K562 (cell line): ENCODE data around the gene REM1. TPM values are rescaled to one million over a fixed set of nuclear protein-coding genes. Genes with fewer than 3 reads are reported as not detected.
A peak's percentile ranks its signal among the peaks of the same experiment; 100 is the strongest.

Experiments
- ATAC-seq: fragments of 200-7000 bp; cut with Tn5 transposase; 3 replicates; pipeline ENCODE4 v1.9.1; 2020; ENCODE audit warnings: moderate library complexity
- BruUV-seq: library from RNA; stranded (reverse); fragments of 400-500 nt; replicated peaks from 2 replicates; lab custom pipeline; 2021; lab: Mats Ljungman, UMichigan
- CTCF ChIA-PET: fragments of 300-600 bp; formaldehyde crosslinking; extraction: SDS; loops from one replicate; lab custom pipeline; 2021; ENCODE audit warnings: low intra/inter-chr PET ratio; lab: Yijun Ruan, JAX
- POLR2A ChIA-PET: fragments of 300-600, 350-650 bp; sonication (Branson Sonifier 250); formaldehyde crosslinking; extraction: SDS; loops from one replicate; lab custom pipeline; 2021; ENCODE audit warnings: antibody characterized with exemption, inconsistent platforms; lab: Yijun Ruan, JAX
- DNase-seq, 4 experiments: peaks; one replicate each; pipeline versions ENCODE4 v3.0.0 to v3.0.0-alpha.2; 2011 to 2018; ENCODE audit warnings: low spot score in 3 of 4, mixed read lengths in 3 of 4; ENCODE audit errors: extremely low read depth in 1 of 4
- FAIRE-seq: peaks from 2 replicates; lab custom pipeline; 2011; peaks lifted over from hg19 to GRCh38; lab: Jason Lieb, UNC
- H2AFZ ChIP-seq: 2 replicates; pipeline ENCODE4 v1.6.0; 2011; ENCODE audit warnings: low read depth, low read length, control low read depth, inconsistent platforms
- H3K27ac ChIP-seq: fragments of 200-600 bp; 3 replicates; pipeline ENCODE4 v1.8.0; 2011; ENCODE audit warnings: low read depth, mild to moderate bottlenecking, control low read depth, inconsistent platforms, low read length, moderate library complexity, mixed read lengths; ENCODE audit errors: extremely low read depth
- H3K27me3 ChIP-seq, 2 experiments: fragments of 300-600 bp in 1 of 2; 2 replicates in 1 of 2; 3 replicates in 1 of 2; pipeline versions ENCODE4 v1.6.0 to v1.8.0; 2011; ENCODE audit warnings: inconsistent platforms in 2 of 2, low read length in 2 of 2, mild to moderate bottlenecking in 1 of 2, mixed read lengths in 1 of 2, moderate library complexity in 1 of 2; ENCODE audit not compliant: control insufficient read depth in 2 of 2, insufficient read depth in 2 of 2
- H3K36me3 ChIP-seq: fragments of 300-600 bp; 3 replicates; pipeline ENCODE4 v1.8.0; 2011; ENCODE audit warnings: mild to moderate bottlenecking, low read length, inconsistent platforms; ENCODE audit not compliant: control insufficient read depth, insufficient read depth
- H3K4me1 ChIP-seq, 2 experiments: fragments of 200-600 bp in 1 of 2; replicated peaks in 1 of 2; 2 replicates in 1 of 2; 3 replicates in 1 of 2; pipeline versions ENCODE4 v1.5.1 to v1.8.0; 2011; ENCODE audit warnings: inconsistent platforms in 2 of 2, low read length in 2 of 2, mild to moderate bottlenecking in 1 of 2, mixed read lengths in 1 of 2, moderate library complexity in 1 of 2; ENCODE audit not compliant: control insufficient read depth in 2 of 2, insufficient read depth in 2 of 2
- H3K4me2 ChIP-seq: 2 replicates; pipeline ENCODE4 v1.6.1; 2011; ENCODE audit warnings: low read length, control low read depth, inconsistent platforms, mixed read lengths; ENCODE audit not compliant: insufficient read depth
- H3K4me3 ChIP-seq: fragments of 200-600 bp; sonication (generic), shearing (Covaris generic); 2 replicates; pipeline ENCODE4 v1.5.1; 2016; ENCODE audit warnings: control low read depth, inconsistent platforms
- H3K79me2 ChIP-seq: fragments of 200-600 bp; 3 replicates; pipeline ENCODE4 v1.8.0; 2011; ENCODE audit warnings: low read length, inconsistent platforms; ENCODE audit not compliant: control insufficient read depth, insufficient read depth
- H3K9ac ChIP-seq, 2 experiments: 2 replicates each; pipeline versions ENCODE4 v1.6.0 to v1.6.1; 2011; ENCODE audit warnings: low read depth in 2 of 2, low read length in 2 of 2, control low read depth in 1 of 2, inconsistent platforms in 1 of 2, mild to moderate bottlenecking in 1 of 2, mixed read lengths in 1 of 2; ENCODE audit not compliant: insufficient read depth in 1 of 2
- H3K9me1 ChIP-seq: one replicate; pipeline ENCODE4 v1.6.0; 2011; ENCODE audit warnings: inconsistent platforms, mild to moderate bottlenecking, low read length, moderate library complexity; ENCODE audit not compliant: control insufficient read depth, insufficient read depth
- H3K9me3 ChIP-seq: replicated peaks from 2 replicates; pipeline ENCODE4 v1.5.1; 2011; ENCODE audit warnings: low read depth, low read length, inconsistent platforms; ENCODE audit not compliant: control insufficient read depth, insufficient read depth
- H4K20me1 ChIP-seq: replicated peaks from 2 replicates; pipeline ENCODE4 v1.6.1; 2011; ENCODE audit warnings: low read length, inconsistent platforms, mixed read lengths; ENCODE audit not compliant: control insufficient read depth, insufficient read depth
- BHLHE40 ChIP-seq: IDR thresholded peaks from 2 replicates; pipeline ENCODE4 v1.6.1; 2011; ENCODE audit warnings: low read length, improper control_type of control experiment
- CHAMP1 ChIP-seq: fragments of 450-650 bp; IDR thresholded peaks from 2 replicates; pipeline ENCODE4 v1.6.1; 2016; ENCODE audit warnings: mild to moderate bottlenecking
- ETV5 ChIP-seq: sonication (generic); formaldehyde crosslinking; IDR thresholded peaks from 2 replicates; pipeline ENCODE4 v1.4.0; 2020; ENCODE audit warnings: low read depth, mild to moderate bottlenecking, missing genetic modification reagents
- RBFOX2 ChIP-seq: fragments of 200-400 bp; formaldehyde crosslinking; IDR thresholded peaks from 2 replicates; pipeline ENCODE4 v1.6.1; 2017; ENCODE audit warnings: low read depth, mild to moderate bottlenecking, low read length, moderate library complexity
- ZKSCAN8 ChIP-seq: fragments of 200-800 bp; sonication (Bioruptor generic); IDR thresholded peaks from 2 replicates; pipeline ENCODE4 v1.6.1; 2016; ENCODE audit warnings: missing genetic modification characterization, missing compliant biosample characterization
- WGBS: fragments of 100-300 bp; shearing (Covaris generic); methylation state at CpG from one replicate; pipeline ENCODE4 v1.1.6; 2016; ENCODE audit warnings: low coverage, mixed read lengths; ENCODE audit not compliant: insufficient coverage; ENCODE audit errors: missing lambda C conversion rate; 5-methylcytosine and 5-hydroxymethylcytosine counted together
- in situ Hi-C: fragments of 300-500 bp; cut with MboI; formaldehyde crosslinking; loops from 4 replicates; pipeline ENCODE4 v1.15.0; 2018; ENCODE audit warnings: inconsistent platforms, mixed read lengths
- intact Hi-C: fragments of 100-400 bp; cut with micrococcal nuclease; formaldehyde crosslinking; loops from 2 replicates; pipeline ENCODE4 v1.14.2; 2022
- polyA plus RNA-seq, 8 experiments: library from polyadenylated mRNA; depleted of rRNA in 4 of 8; stranded (reverse) in 5 of 8; unstranded in 3 of 8; fragments of >200 nt; fragmentation: Nextera tagmentation in 2 of 8; fragmentation: Illumina TruSeq in 1 of 8; extraction: Ambion mirVana in 2 of 8; extraction: Trizol in 1 of 8; gene quantifications; 2 replicates each; pipeline versions ENCODE4 v1.2.1 to v1.2.3, GENCODE V29; 2011 to 2014; ENCODE audit warnings: inconsistent platforms in 1 of 8, missing spikeins in 1 of 8
- total RNA-seq, 7 experiments: library from RNA; depleted of rRNA in 6 of 7; stranded (reverse); fragments of >200 nt in 6 of 7; fragmentation: Illumina TruSeq in 2 of 7; extraction: Trizol in 2 of 7; gene quantifications; 2 replicates each; pipeline versions ENCODE4 v1.2.1 to v1.2.3, GENCODE V29; 2011 to 2021; ENCODE audit warnings: low replicate concordance in 1 of 7

REM1 gene
- total and polyA plus RNA-seq, 9 of the 15 experiments (the other 6 are each of a cell fraction or from before 2014, with no cell fraction given): not detected

- H3K79me2 ChIP-seq: peaks cover 56% of the 10 kb centered on the region
- H3K36me3 ChIP-seq: peaks cover 73% of the 10 kb centered on the region
- H3K4me2 ChIP-seq: no peak overlapping the region
- TF ChIP-seq RBFOX2: 0 out of 2 replicates have a peak, but pooled peaks have one; percentile 3
- TF ChIP-seq ZKSCAN8: no peak
- 89% methylated on average over 8 of the region's 8 CpGs for WGBS
- H3K4me3 ChIP-seq: no peak overlapping the region
- in situ Hi-C loops: no loop called here
- ATAC-seq (peak; percentile 13; the same call in 1 of the 3 replicates), DNase-seq (no peak), FAIRE-seq (no peak)
- H3K9ac ChIP-seq: peak overlapping the region in 1 of 2 experiments; percentile 55; a peak in 1 of 4 replicates
- no peaks in the 10 kb centered on the region for H3K9me1 ChIP-seq
- H4K20me1 ChIP-seq: peaks cover 7% of the 10 kb centered on the region
- ChIA-PET POLR2A (interaction anchor here (1.1 kb wide), 1 partner anchor 18 kb away, joined by 3 read pairs; no protein-coding TSS in a partner anchor), CTCF (no interaction called here)
- peaks cover 6 to 12% of the 10 kb centered on the region in 2 experiments; a peak in 2 of 5 replicates for H3K4me1 ChIP-seq
- no peak overlapping the region for H3K27ac ChIP-seq
- no TSS peak for BruUV-seq
- H3K27me3 ChIP-seq: no peaks in the 10 kb centered on the region
- no peak overlapping the region for H2AFZ ChIP-seq
- H3K9me3 ChIP-seq: no peaks in the 10 kb centered on the region
- intact Hi-C loops: no loop called here
Observed at GRCh38 chr20:31523361-31524283, 48.5 kb downstream of the REM1 start.

DNA sequence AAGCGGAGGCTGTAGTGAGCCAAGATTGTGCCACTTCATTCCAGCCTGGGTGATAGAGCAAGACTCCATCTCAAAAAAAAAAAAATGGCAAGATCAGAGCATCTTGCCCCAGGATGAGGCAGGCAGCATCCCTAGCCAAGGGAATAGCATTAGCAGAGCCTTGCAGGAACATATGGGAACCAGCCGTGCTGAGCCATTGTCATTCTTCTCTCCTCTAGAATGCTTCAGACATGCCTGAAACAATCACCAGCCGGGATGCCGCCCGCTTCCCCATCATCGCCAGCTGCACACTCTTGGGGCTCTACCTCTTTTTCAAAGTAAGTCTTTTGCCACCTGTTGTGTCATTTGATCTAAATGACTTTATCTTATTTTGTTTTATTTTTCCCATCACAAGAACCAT is 52.2 kb downstream of the REM1 start:
- H3K27me3 ChIP-seq: no peaks in the 10 kb centered on the region
- in situ Hi-C loops: no loop called here
- H3K4me1 ChIP-seq: no peaks in the 10 kb centered on the region
- no peak overlapping the region for H3K4me2 ChIP-seq
- H3K36me3 ChIP-seq: peaks cover 76% of the 10 kb centered on the region
- H3K27ac ChIP-seq: no peak overlapping the region
- H4K20me1 ChIP-seq: peaks cover 4% of the 10 kb centered on the region; the same call in 1 of the 2 replicates
- no peak for TF ChIP-seq BHLHE40
- TF ChIP-seq ETV5 (CRISPR knock-in tag): no peak
- no peak for TF ChIP-seq CHAMP1
- ChIA-PET POLR2A (interaction anchor here (0.6 to 1.0 kb wide), 3 partner anchors 8 to 11 kb away, joined by 3 to 5 read pairs (median 4); no protein-coding TSS in a partner anchor), CTCF (no interaction called here)
- H3K79me2 ChIP-seq: peaks cover 27% of the 10 kb centered on the region
- FAIRE-seq (no peak), DNase-seq (no peak), ATAC-seq (no peak)
- intact Hi-C loops: no loop called here
- WGBS: 92% methylated on average over 6 of the region's 6 CpGs
- no peak overlapping the region for H3K4me3 ChIP-seq
- H3K9me3 ChIP-seq: no peaks in the 10 kb centered on the region
- H3K9ac ChIP-seq: no peak overlapping the region
- no TSS peak for BruUV-seq
- no peaks in the 10 kb centered on the region for H3K9me1 ChIP-seq
- H2AFZ ChIP-seq: no peak overlapping the region
